ENCODE results near the gene RHOV.

RHOV gene

DNA sequence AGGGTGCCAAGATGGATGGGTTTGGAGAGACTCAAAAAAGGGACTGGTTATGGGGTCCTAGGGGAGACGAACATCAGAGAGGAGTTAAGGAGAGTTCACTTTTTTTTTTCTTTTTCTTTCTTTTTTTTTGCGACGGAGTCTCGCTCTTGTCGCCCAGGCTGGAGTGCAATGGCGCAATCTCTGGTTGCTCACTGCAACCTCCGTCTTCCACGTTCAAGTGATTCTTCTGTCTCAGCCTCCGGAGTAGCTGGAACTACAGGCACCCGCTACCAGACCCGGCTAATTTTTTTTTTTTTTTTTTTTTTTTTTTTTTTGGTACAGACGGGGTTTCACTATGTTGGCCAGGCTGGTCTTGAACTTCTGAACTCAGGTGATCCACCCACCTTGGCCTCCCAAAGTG is 29.0 kb downstream of the RHOV start:
- ATAC-seq (peak; percentile 2), DNase-seq (no peak)

DNA sequence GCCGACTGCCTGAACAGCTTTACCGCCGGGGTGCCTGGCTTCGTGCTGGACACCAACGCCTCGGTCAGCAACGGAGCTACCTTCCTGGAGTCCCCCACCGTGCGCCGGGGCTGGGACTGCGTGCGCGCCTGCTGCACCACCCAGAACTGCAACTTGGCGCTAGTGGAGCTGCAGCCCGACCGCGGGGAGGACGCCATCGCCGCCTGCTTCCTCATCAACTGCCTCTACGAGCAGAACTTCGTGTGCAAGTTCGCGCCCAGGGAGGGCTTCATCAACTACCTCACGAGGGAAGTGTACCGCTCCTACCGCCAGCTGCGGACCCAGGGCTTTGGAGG is 29.4 kb downstream of the RHOV start:
- DNase-seq = peak; percentile 50

DNA sequence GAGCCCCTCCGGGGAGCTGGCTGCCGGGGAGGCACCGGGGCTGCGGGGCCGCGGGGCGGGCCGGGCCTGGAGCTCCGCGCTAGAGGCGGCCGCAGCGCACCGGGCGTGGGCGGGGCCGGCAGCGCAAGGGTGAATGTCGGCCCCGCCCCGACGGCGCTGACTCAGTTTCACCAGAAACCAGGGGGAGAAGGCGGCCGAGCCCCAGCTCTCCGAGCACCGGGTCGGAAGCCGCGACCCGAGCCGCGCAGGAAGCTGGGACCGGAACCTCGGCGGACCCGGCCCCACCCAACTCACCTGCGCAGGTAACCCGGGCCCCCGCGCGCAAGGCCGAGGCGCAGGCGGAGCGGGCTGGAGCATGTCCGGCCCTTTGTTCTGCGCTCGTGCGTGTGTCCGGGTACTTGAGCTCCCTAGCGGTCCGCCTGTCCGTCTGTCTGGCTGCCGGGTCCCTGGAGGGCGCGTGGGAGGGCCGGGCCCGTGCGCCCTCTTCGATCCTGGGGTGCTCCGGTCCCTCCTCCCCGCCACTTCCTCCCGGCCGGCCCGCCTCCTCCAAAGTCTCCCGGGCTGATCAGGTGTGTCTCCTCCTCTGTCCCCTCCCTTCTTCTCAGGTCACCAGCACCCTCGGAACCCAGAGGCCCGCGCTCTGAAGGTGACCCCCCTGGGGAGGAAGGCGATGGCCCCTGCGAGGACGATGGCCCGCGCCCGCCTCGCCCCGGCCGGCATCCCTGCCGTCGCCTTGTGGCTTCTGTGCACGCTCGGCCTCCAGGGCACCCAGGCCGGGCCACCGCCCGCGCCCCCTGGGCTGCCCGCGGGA is 29.9 kb downstream of the RHOV start, which contains the start of gene SPINT1:
TSS of gene SPINT1 (plus strand) at position 164 of the 811 bp plus-strand sequence. CDS start at position 671, 507 bp downstream.
- DNase-seq = peak; percentile 86

More for the DNA sequence above, 29.4 kb downstream of the RHOV start:
- ATAC-seq = peak; percentile 26

DNA sequence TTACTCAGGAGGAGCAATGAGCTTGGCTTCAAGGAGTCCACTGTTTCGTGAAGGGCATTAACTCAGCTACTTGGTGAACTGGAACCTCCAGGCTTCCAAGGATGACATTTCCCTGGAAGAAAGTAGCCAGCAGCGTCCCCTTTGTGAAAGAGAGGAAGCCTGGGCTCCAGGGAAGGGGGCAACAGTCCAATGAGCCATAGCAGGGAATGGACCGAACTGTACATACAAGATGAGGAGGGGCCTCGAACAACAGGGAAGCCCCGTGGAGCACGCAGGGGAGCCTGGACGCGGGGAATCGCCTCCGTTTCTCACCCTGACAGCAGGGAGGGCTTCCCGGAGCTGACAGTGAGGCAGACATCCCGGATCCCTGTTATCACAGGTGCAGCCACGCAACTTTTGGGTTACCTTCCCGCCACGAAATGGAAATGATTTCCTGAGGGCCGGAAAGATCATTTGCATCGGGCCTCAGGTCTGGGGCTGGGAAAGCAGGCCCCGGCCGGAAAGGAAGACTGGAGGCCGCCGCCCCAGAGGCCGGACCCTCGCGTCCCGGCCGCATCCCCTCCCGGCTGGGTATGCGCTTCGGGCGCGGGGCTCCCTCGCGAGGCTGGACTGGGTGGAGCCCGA is 30.7 kb downstream of the RHOV start:
- ATAC-seq (no peak), DNase-seq (no peak)

More for the DNA sequence above, 29.9 kb downstream of the RHOV start, which contains the start of gene SPINT1:
- ATAC-seq = peak; percentile 83

DNA sequence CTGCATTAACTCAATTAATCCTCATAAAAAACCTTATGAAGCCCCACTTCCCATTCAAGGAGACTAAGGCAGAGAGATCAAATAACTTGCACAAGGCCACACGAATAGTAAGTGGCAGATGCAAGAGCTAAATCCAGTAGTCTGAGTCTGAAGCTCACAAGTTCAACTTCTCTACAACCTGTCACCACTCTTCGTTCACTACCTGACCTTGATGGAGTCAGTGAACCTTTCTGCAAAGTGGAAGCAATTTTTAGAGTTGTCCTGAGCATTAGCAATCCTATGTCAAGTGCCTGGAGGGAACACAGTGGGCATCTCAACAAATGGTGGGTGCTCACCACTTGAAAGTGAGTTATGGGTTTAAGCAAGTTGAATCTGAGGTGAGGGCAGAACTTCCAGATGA is 32.3 kb downstream of the RHOV start:
- ATAC-seq (no peak), DNase-seq (no peak)

GRCh38 chr15:40838756-40839155 is 35.3 kb downstream of the RHOV start:
- ATAC-seq = no peak
- DNase-seq = no peak

GRCh38 chr15:40836020-40836419 is 38.0 kb downstream of the RHOV start:
- ATAC-seq (no peak), DNase-seq (no peak)

- DNase-seq = no peak
- no peak for ATAC-seq
These were observed 41.1 kb downstream of the RHOV start for GRCh38 chr15:40832903-40833302.

- ATAC-seq (no peak), DNase-seq (no peak)
These were observed 42.2 kb downstream of the RHOV start for GRCh38 chr15:40831861-40832260.

GRCh38 chr15:40830884-40831283 is 43.1 kb downstream of the RHOV start:
- DNase-seq = no peak
- no peak for ATAC-seq

- no peak for DNase-seq
- no peak for ATAC-seq
These were observed 44.9 kb downstream of the RHOV start for GRCh38 chr15:40829115-40829514.

DNA sequence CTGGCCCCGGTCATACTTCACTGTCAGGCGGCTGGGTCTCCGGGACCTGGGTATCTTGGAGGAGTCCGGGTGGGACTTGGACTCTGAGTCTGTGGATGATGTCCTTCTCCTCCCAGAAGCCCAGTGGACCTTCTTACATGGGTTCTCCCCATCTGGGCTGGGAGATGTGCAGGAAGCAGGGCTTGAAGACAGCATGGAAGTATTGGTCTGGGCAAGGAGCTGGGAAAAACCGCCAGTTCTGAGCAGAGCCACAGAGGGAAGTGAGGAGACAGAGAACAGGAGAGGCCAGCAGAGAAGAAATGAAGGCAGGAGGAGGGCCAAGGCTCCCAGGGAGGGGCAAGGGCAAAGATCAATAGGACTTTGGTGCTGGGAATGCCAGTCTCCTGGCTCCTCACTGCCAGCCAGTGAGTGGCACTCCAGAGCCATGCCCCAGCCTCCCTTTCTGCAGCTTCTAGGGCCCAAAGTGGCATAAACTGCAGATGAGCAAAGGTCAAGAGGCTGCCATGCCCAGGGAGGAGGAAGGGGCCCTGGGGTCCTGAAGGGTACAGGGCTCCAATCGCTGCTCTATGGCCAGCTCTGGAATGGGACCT is 45.5 kb downstream of the RHOV start, which contains the start of gene PPP1R14D:
TSS of gene PPP1R14D (minus strand) at position 262 of the 590 bp plus-strand sequence. CDS start at position 195, 67 bp downstream.
- ATAC-seq = no peak
- no peak for DNase-seq

- ATAC-seq (no peak), DNase-seq (no peak)
These were observed 47.5 kb downstream of the RHOV start for GRCh38 chr15:40826423-40827075.

DNA sequence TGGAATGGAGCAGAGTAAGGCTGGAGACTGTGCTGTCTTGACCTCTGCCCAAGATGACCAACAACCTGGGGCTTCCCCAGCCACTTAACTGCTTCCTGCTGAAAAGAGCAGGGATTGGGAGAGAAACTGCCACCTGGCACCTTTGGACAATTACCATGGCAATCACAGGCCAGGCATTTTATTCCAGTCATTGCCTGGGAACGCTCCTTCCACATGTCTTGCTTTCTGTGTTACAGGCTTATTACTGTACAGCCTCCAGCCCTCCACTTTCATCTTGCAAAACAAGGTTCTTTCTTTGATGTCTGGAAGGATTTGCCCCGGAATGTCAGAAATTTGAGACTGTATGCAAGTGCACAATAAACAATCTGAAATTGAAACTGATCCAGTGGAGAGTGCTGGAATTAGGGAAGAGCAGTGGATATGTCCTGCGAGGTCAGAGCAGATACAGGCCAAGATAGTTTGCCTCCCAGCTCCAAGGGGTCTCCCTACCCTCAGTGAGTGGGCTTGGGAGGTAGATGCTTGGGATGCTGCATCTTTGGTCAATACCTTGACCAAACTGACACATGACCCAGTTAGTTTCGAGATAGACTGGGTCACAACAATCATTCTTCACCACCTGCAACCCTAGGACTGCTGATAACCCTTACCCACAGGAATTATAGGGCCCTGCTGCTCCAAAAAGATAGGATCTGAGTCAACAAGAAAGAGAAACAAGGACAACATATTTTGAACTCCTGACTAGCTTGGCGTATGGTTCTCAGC is 48.2 kb downstream of the RHOV start:
- DNase-seq (no peak), ATAC-seq (no peak)

DNA sequence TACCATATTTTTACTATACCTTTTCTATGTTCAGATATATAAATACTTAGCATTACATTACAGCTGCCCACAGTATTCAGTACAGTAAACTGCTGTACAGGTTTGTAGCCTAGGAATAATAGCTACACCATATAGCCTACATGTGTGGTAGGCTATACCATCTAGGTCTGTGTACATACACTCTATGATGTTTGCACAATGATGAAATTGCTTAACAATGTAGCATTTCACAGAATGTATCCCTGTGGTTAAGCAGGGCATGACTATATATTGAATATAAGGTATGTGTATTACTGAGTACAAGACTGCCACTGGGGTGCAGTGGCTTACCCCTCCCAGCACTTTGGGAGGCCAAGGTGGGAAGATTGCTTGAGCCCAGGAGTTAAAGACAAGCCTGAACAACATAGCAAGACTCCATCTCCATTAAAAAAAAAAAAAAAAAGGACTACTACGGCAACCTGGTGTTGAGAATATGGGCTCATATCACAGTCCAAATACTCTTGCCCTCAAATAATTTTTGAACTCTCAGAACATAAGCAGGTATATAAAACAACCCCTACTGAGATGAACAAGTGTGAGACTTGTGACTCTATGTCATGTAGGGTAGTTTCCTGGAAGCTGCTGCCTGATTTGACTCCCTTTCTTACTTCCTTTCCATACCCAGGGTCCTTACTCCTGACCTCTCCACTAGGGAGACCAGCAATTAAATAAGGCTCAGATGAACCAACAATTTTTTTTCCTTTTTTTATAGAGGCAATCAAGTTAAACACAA is 50.3 kb downstream of the RHOV start:
- ATAC-seq = no peak
- DNase-seq = no peak
